NCI-H128 (cell line): ENCODE results near the gene CEACAM1.
"Not testable (repeated sequence)": the region's sequence is repeated elsewhere in the genome, so short reads cannot be mapped to it uniquely, and the experiment has no call there.

Experiments
- DNase-seq: peaks from one replicate; lab custom pipeline; 2025; ENCODE audit not compliant: unreplicated experiment; lab: John Stamatoyannopoulos, UW

The CEACAM1 gene

GRCh38 chr19:42549067-42549466 lies 20.8 kb upstream of the CEACAM1 start:
- DNase-seq: not testable (repeated sequence)

DNA sequence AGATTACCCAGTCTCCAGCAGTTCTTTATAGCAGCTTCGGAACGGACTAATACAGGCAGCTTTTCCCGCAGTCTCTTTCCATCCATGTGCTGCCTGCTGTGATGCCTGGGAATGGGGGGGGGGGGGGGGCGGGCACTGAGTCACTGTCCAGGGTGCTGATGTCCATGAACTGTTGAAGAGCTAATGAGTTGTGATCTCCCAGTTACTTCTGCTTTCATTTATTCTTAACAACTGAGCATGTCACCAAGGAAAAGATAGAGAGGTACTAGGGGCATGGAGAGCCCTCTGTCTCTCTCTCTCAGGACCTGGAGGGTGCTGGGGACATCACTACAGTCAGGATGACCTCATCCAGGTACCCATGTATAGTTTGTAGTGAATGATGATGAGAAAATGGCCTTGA lies 20.3 kb upstream of the CEACAM1 start:
- no peak for DNase-seq

DNA sequence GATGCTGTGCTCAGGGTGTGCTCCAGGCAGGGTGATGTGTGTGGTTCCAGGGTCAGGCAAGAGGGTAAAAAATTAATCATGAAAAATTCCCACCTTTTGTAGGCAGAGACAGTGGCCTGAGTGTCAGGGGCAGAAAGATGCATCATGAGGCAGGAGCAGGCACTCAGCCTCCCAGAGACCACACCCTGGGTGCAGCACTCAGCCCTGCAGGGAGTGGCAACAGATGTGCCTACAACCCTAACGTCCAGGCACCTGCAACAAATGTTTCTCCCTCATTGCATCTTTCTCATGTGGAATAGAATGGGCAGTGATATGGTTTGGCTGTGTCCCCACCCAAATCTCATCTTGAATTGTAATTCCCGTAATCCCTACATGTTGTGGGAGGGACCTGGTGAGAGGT lies 19.6 kb upstream of the CEACAM1 start:
- DNase-seq: no peak

GRCh38 chr19:42546831-42547500 lies 18.7 kb upstream of the CEACAM1 start:
- DNase-seq: no peak

DNA sequence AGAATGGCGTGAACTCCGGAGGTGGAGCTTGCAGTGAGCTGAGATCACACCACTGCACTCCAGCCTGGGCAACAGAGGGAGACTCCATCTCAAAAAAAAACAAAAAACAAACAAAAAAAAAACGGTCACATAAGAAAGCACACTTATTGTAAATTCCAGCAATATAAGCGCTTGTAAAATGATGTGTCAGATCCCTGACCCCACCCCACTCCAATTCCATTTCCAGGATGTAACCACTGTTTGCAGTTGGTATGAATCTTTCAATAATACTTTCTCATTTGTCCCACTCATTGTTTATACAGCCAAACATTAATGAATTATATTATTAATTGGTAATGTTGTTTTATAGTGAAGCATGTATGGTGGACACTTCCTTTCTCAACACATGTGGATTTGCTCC lies 15.9 kb upstream of the CEACAM1 start:
- DNase-seq: no peak

DNA sequence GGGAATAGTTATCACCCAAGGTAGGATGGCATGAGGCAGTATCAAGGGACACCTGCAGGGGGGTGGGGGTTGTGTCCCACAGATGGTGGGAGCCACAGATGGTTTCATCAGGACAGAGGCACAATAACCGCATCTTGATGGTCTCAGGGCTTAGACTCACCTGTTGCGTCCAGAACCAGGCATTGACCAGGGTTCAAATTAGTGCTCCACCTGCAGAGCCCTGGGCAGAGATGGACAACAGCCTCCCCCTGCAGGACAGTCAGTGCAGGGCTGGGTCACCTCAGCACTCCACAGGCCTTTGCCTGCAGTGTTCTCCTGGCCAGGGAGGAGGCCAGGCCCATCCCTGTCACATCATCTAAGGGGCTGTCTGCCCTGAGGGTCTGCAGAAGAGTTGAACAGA lies 14.5 kb upstream of the CEACAM1 start:
- DNase-seq: no peak

- no peak for DNase-seq
Observed at GRCh38 chr19:42540071-42540553, 11.8 kb upstream of the CEACAM1 start.

DNA sequence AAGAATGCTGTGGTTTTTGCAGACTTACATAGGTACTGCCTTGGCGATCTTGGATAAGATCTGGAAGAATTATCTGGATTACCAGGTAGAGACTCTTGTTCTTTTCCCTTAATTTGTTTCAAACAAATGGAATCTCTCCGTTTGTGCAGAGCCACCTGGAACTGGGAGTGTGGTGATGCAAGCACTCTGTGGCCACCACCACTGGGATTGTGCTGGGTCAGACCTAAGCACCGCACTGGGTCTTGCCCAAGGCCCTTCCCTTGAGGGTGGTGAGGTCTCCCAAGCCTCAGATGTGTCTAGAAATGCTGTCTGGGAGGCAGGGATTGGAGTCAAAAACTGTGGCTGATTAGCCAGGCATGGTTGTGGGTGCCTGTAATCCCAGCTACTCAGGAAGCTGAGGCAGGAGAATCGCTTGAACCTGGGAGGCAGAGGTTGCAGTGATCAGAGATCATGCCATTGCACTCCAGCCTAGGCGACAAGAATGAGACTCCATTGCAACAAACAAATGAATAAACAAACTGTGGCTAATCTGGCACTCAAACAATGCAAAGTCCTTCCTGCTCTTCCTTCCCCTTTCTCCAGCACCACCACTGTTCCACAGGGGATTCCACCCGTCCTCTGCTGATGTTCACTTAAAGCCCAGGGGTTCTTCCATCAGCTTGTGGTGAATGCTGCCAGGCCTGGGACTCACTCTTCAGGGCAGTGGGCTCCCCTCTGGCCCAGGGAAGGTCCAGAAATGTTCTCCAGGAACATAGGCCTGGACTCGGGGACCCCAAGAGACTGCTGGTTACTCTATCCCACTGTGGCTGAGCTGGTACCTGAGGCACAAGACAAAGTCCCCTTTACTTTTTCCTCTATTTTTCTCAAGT lies 10.8 kb upstream of the CEACAM1 start:
- DNase-seq: no peak

DNA sequence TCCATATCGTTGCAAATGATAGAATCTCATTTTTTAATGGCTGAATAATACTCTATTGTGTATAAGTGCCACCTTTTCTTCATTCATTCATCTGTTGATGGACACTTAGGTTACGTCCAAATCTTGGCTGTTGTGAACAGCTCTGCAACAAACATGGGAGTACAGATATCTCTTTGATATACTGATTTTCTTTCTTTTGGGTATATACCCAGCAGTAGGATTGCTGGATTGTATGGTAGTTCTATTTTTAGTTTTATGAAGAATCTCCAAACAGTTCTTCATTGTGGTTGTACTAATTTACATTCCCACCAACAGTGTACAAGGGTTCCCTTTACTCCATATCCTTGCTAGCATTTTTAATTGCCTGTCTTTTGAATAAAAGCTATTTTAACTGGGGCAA lies 7.0 kb upstream of the CEACAM1 start:
- DNase-seq: not testable (repeated sequence)

GRCh38 chr19:42534391-42534790 lies 6.1 kb upstream of the CEACAM1 start:
- DNase-seq: no peak

DNA sequence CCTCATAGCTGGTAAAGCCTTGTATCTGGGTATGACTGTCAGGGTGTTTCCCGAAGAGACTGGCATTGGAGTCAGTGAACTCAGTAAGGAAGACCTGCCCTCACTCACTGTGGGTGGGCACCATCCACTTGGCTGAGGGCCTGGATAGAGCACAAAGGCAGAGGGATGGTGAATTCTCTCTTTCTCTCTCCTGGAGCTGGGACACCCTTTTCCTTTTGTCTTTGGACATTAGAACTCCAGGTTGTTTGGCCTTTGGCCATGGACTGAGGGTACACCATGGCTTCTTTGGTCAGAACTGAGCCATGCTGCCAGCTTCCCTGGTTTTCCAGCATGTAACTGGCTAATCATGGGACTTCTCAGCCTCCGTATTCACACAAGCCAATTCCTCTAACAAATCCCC lies 4.6 kb upstream of the CEACAM1 start:
- no peak for DNase-seq

DNA sequence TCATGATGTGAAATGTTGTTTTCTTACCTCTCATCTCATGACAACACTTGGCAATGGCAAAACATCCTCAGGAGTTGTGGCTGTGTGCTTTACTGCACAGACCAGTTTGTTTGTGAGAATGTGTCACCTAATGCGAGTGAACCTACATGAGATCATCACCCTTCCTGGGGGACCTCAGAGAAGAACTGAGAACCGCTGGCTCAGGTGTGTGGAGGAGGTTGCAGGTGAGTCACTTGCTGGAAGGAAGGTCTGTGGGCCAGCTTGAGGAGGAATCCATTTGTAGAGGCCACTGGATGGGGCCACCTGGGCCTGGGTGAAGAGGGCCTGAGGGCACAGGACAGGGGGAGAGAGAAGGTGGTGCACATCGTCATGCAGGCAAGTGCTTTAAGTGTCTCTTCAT lies 3.0 kb upstream of the CEACAM1 start:
- no peak for DNase-seq

DNA sequence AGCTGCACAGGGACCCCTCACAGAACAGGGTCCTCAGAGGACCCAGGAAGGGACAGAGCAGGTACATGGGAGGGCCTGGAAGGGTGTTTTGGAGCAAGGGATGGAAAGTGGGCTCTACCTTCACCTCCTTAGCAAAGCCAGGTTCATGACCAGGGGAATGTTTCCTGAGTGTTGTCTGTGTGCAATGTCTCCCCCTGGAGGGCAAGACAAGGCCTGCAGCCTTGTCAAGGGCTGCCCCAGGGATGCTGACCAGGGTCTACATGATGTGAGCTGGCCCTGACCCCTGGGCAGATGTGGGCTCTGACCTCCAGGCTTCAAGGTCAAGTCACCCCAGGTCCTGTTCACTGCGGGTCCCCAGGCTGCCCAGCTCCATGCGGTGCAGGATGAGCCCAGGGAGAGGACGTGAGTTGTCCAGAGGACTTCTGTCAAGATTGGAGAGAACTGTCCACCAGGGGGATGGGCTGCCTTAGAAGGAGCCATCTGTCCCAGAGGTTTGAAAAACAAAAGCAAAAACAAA lies 1.0 kb upstream of the CEACAM1 start:
- DNase-seq: no peak

GRCh38 chr19:42524943-42525342 lies 3.3 kb downstream of the CEACAM1 start:
- DNase-seq: no peak

DNA sequence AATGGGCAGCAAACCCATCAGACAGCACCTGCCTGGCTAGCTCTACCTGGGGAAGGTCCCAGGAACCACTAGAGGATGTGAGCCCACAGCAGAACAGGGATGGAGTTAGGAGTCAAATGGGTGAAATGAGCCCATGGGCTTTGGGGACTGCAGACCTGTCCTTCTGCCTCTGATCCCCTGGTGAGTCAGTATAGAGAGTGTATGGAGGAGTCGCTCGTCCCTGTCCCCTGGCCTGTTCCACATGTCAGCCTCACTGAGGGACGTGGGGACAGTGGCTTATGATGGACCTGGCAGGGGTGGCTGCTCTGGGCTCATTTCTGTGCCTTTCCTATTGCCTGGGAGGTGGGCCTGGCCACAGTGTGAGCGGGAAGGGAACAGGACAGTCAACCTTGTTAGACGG lies 4.0 kb downstream of the CEACAM1 start:
- no peak for DNase-seq

GRCh38 chr19:42522262-42522661 lies 6.0 kb downstream of the CEACAM1 start:
- not testable (repeated sequence) for DNase-seq

GRCh38 chr19:42521346-42522030 lies 6.8 kb downstream of the CEACAM1 start:
- no peak for DNase-seq

- no peak for DNase-seq
Observed at GRCh38 chr19:42519108-42519507, 9.2 kb downstream of the CEACAM1 start.

DNA sequence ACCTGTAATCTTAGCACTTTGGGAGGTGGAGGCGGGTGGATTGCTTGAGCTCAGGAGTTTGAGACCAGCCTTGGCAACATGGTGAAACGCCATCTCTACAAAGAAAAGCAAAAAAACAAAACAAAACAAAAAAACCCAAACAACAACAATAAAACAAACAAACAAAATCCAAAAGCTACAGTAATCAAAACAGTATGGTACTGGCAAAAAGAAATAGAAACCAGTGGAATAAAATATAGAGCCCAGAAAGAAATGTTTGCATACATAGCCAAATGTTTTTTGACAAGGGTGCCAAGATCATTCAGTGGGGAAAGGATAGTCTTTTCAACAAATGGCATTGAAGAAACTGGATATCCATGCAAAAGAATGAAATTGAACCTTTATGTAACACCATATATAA lies 11.5 kb downstream of the CEACAM1 start:
- DNase-seq: no peak

GRCh38 chr19:42515241-42515832 lies 12.9 kb downstream of the CEACAM1 start:
- DNase-seq: no peak

GRCh38 chr19:42514449-42514848 lies 13.8 kb downstream of the CEACAM1 start:
- no peak for DNase-seq
